ENCODE measurements around the gene TSC2. TPM values are rescaled to one million over a fixed set of nuclear protein-coding genes. Genes with fewer than 3 reads are reported as not detected.

Gene TSC2
- total RNA-seq, 2 experiments from 2014 or later = 87.9 to 97.4 TPM

DNA sequence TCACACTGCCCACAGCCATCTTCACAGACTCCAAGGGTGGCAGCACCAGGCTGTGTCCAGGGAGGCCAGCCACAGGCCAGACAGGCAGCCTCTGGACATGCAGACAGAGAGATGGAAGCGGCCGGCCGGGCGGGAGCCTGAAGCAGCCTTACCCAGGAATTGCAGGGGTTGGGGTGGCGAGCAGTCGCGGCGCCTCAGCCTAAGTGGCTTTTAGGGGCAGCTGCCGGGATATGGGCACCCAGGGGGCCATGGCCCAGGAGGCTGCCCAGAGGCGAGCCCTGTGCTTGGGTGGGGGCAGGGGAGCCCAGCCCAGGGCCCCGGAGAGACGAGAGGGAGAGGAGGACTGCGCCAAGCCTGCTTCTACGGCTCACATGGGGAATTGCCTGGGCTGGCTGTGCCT is 22.5 kb upstream of the TSC2 start:
- POLR2A ChIA-PET = interaction anchor here (1.3 to 1.5 kb wide), 2 partner anchors 115 to 130 kb away, joined by 4 to 6 read pairs; partner anchors contain the start of gene TRAF7
- H3K27ac Mint-ChIP-seq = peak overlapping the region; percentile 60
- H3K4me3 Mint-ChIP-seq = peak overlapping the region; percentile 31
- peaks cover 27% of the 10 kb centered on the region for H3K4me1 Mint-ChIP-seq (ENCODE audit: low read depth)
- H3K27me3 Mint-ChIP-seq (ENCODE audit: low read depth) = peaks cover 34% of the 10 kb centered on the region
- DNase-seq (no peak), ATAC-seq (no peak)
- H3K9me3 Mint-ChIP-seq (ENCODE audit: insufficient read depth) = no peaks in the 10 kb centered on the region
- CTCF ChIA-PET = interaction anchor here (1.1 to 4.2 kb wide), 4 partner anchors 11 to 130 kb away, joined by 4 to 73 read pairs (median 4); partner anchors contain the start of gene TRAF7
- no peaks in the 10 kb centered on the region for H3K36me3 Mint-ChIP-seq (ENCODE audit: low read depth)

DNA sequence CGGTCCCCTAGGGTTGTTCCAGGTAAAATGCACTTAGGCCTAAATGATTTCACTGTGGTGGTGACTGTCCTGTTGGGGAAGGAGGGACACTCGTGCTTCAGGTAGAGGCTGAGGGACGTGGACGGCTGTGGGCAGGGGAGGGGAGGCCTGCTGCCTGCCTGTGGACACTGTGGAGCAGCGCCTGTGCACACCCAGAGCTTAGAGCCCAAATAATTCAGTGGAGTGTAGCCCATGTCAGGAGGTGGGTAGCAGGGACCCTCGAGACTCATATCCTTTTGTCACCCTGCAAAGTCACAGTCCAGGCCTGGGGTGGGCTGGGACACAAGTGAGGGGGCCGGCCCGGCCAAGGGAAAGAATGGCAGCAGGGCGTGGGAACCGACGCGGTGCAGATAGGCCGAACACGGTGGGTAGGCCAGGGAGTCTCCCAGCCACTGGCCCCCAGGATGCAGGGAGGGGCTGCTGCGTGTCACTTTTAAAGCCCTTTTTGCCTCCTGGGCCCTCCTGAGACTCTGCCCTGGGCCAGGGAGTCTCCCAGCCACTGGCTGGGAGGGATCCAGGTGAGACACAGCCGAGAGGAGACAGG is 21.8 kb upstream of the TSC2 start:
- CTCF ChIA-PET = interaction anchor here (1.1 kb wide), 1 partner anchor 12 kb away, joined by 4 read pairs; no protein-coding TSS in a partner anchor
- no peak for DNase-seq
- Mint-ChIP-seq H3K27ac (no peak overlapping the region), H3K9me3 (ENCODE audit: insufficient read depth) (no peaks in the 10 kb centered on the region), H3K4me3 (peak overlapping the region; percentile 31), H3K36me3 (ENCODE audit: low read depth) (no peaks in the 10 kb centered on the region), H3K27me3 (ENCODE audit: low read depth) (peaks cover 29% of the 10 kb centered on the region), H3K4me1 (ENCODE audit: low read depth) (peaks cover 27% of the 10 kb centered on the region)
- POLR2A ChIA-PET = no interaction called here
- no peak for ATAC-seq

DNA sequence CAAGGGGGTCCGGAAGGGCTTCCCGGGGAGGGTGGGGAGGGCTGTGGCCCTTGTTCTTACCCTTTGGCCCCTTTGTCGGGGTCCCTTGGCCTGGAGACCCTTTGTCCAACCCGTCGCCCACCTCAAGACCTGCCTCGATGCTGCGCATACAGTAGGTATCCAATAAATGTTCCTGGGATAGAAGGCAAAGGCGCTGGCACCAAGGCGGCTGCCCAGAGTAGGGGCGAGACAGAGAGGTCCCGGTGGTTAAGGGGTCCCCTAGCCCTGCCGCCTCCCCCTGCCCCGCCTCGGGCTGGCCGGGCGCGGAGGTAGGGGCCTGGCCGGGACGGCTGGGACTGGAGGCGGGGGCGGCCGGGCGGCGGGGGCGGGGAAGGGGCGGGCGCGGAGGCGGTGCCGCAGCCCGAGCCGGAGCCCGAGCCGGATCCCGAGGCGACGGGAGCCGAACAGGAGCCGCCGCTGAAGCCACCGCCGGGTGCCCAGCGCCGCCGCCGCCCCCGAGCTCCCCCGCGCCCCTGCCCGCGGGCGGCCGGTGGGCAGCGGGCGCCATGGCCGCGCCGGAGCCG is 21.2 kb upstream of the TSC2 start, which contains the start of gene NHERF2:
Gene NHERF2, plus strand, starts transcription at position 442 of the 563 bp plus-strand sequence. Its CDS starts 104 bp downstream, at position 546.
- H3K4me3 Mint-ChIP-seq = peak within 1 kb of the TSS; percentile 58
- no peaks in the 10 kb centered on the region for H3K9me3 Mint-ChIP-seq (ENCODE audit: insufficient read depth)
- no peak within 1 kb of the TSS for H3K27ac Mint-ChIP-seq
- peaks cover 28% of the 10 kb centered on the region for H3K27me3 Mint-ChIP-seq (ENCODE audit: low read depth)
- ChIA-PET CTCF (interaction anchor here (2.1 kb wide), 1 partner anchor 114 kb away, joined by 9 read pairs; no protein-coding TSS in a partner anchor), POLR2A (no interaction called here)
- peaks cover 27% of the 10 kb centered on the region for H3K4me1 Mint-ChIP-seq (ENCODE audit: low read depth)
- ATAC-seq (peak; percentile 31), DNase-seq (no peak)
- no peaks in the 10 kb centered on the region for H3K36me3 Mint-ChIP-seq (ENCODE audit: low read depth)

DNA sequence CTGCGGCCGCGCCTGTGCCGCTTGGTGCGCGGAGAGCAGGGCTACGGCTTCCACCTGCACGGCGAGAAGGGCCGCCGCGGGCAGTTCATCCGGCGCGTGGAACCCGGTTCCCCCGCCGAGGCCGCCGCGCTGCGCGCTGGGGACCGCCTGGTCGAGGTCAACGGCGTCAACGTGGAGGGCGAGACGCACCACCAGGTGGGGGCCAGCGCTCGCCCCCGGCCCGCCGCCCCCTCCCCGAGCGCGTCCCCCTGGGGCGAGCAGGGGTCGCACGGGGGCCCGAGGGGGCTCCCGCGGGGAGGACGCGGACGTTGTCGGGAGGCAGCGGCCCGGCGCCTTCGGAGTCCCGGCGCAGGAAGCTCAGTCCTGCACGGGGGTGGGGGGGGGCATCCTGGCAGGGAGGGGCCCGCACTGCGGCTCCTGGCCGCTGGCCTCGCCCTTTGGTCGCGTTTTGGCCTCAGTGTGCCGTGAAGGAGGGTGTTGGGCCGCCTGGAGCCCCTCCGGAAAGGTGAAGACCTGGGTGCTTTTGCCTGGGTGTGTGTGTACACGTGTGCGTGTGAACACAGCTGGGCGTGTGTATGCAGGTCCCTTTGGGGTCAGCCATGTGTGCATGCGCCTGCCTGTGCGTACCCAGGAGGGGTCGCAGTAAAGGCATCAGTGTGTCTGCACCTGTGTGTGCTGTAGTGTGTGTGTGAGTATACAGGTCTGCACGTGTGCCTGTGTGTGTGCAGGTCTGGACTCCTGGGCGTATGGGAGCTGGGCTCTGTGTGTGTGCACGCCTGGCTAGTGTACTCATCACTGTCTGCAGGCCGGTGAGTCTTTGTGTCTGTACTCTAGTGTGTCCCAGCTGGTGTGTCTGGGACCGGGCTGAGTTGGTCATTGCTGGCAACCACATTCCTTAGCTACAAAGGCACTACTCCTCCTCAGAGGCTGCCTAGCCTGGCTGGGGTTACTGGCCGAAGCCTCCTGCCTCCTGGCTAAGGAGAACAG is 20.5 kb upstream of the TSC2 start:
- Mint-ChIP-seq H3K4me3 (peak overlapping the region; percentile 58), H3K27ac (no peak overlapping the region), H3K4me1 (ENCODE audit: low read depth) (peaks cover 28% of the 10 kb centered on the region), H3K9me3 (ENCODE audit: insufficient read depth) (no peaks in the 10 kb centered on the region), H3K27me3 (ENCODE audit: low read depth) (peaks cover 25% of the 10 kb centered on the region), H3K36me3 (ENCODE audit: low read depth) (no peaks in the 10 kb centered on the region)
- ATAC-seq (peak; percentile 21), DNase-seq (no peak)
- ChIA-PET POLR2A (interaction anchor here (0.9 kb wide), 1 partner anchor 18 kb away, joined by 3 read pairs; no protein-coding TSS in a partner anchor), CTCF (interaction anchor here (0.9 to 2.1 kb wide), 3 partner anchors 11 to 126 kb away, joined by 3 to 9 read pairs (median 3); no protein-coding TSS in a partner anchor)

DNA sequence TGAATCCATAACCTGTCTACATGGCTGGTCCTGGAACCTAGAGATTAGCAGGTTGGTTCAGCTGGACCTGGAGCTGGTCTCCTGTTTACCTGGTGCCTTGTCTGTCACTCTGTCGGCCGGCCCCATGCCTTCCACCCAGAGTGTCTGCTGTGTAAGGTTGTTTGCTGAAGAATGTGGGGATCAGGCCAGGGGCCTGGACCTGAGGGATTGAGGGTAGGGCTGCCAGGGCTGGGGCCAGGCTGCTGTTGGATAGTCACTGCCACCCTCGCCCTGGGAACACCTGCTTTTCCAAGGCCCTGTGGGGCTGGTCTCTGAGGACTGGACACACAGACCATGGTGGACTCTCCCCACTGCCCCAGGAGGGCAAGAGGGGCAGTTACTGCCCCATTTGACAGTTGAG is 19.6 kb upstream of the TSC2 start:
- DNase-seq = no peak
- Mint-ChIP-seq H3K9me3 (ENCODE audit: insufficient read depth) (no peaks in the 10 kb centered on the region), H3K27ac (no peak overlapping the region), H3K4me3 (no peak overlapping the region), H3K27me3 (ENCODE audit: low read depth) (peaks cover 22% of the 10 kb centered on the region), H3K4me1 (ENCODE audit: low read depth) (peaks cover 22% of the 10 kb centered on the region), H3K36me3 (ENCODE audit: low read depth) (no peaks in the 10 kb centered on the region)
- no peak for ATAC-seq
- ChIA-PET CTCF (interaction anchor here (0.9 to 2.1 kb wide), 3 partner anchors 12 to 125 kb away, joined by 3 to 9 read pairs (median 3); no protein-coding TSS in a partner anchor), POLR2A (interaction anchor here (0.9 kb wide), 2 partner anchors 19 to 125 kb away, joined by 3 read pairs; no protein-coding TSS in a partner anchor)

DNA sequence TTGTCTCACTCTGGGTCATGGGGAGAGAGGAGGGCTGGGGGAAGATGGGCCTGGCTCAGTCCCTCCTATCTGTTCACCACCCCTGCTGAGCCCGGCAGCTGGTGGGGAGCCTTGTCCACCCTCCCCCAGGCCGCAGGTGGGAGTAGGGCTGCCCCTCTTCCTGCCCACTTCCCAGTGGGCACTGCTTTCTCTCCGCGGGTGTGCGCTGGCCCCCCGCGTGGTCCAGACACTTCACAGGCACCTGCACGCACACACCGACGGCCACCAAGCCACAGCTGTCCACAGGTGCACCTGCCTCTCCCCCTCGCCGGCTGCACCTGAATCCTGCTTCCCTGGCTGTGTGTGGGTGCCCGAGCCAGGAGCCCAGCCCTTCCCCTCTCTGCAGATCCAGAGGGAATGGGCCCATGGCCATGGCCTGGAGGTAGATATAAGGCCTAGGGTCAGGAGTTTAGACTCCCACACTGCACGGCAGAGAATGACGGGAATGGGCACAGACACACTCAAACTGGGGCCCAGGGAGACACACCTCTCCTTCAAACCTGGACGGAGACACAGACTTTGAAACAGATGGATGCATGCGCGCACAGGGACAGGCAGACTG is 19.1 kb upstream of the TSC2 start:
- ChIA-PET CTCF (interaction anchor here (1.4 to 2.1 kb wide), 2 partner anchors 112 to 124 kb away, joined by 3 to 9 read pairs; no protein-coding TSS in a partner anchor), POLR2A (interaction anchor here (0.9 kb wide), 1 partner anchor 125 kb away, joined by 3 read pairs; no protein-coding TSS in a partner anchor)
- peaks cover 18% of the 10 kb centered on the region for H3K4me1 Mint-ChIP-seq (ENCODE audit: low read depth)
- no peak for ATAC-seq
- H3K36me3 Mint-ChIP-seq (ENCODE audit: low read depth) = no peaks in the 10 kb centered on the region
- H3K4me3 Mint-ChIP-seq = no peak overlapping the region
- no peaks in the 10 kb centered on the region for H3K9me3 Mint-ChIP-seq (ENCODE audit: insufficient read depth)
- H3K27me3 Mint-ChIP-seq (ENCODE audit: low read depth) = peaks cover 22% of the 10 kb centered on the region
- DNase-seq = no peak
- H3K27ac Mint-ChIP-seq = no peak overlapping the region

DNA sequence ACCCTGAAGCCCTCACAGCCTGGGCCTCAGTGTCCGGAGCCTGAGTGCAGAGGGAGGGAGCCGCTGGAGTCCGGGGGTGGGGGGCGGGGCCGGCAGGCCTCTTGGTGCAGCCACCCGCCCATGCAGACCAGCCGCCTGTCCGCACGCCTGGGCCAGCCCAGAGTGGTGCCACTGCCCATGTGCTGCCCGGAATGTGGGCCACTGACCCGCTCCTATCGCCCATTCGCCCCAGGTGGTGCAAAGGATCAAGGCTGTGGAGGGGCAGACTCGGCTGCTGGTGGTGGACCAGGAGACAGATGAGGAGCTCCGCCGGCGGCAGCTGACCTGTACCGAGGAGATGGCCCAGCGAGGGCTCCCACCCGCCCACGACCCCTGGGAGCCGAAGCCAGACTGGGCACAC is 18.4 kb upstream of the TSC2 start:
- Mint-ChIP-seq H3K27ac (no peak overlapping the region), H3K4me3 (no peak overlapping the region), H3K9me3 (ENCODE audit: insufficient read depth) (no peaks in the 10 kb centered on the region), H3K36me3 (ENCODE audit: low read depth) (no peaks in the 10 kb centered on the region), H3K4me1 (ENCODE audit: low read depth) (peaks cover 13% of the 10 kb centered on the region), H3K27me3 (ENCODE audit: low read depth) (peaks cover 22% of the 10 kb centered on the region)
- ChIA-PET POLR2A (no interaction called here), CTCF (no interaction called here)
- DNase-seq = no peak
- no peak for ATAC-seq

DNA sequence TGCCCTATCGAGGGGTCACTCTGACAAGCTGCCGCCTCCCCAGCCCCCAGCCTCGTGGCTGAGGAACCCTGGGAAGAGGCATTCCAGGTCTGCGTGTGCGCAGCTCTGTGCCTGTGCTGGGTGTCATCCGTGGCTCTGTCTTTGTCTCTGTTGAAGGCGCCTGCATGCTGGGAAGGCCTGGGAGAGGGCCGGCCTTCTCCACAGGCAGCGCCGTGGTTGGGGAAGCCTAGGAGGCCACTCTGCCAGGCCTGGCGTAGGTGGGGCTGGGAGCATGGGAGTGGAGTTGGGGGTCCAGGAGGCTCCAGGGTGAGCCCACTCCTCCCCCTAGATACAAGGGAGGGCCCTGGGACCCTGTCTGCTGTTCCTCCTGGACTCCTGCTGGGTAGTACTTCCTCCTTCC is 17.7 kb upstream of the TSC2 start:
- peaks cover 22% of the 10 kb centered on the region for H3K27me3 Mint-ChIP-seq (ENCODE audit: low read depth)
- H3K36me3 Mint-ChIP-seq (ENCODE audit: low read depth) = no peaks in the 10 kb centered on the region
- DNase-seq (no peak), ATAC-seq (no peak)
- POLR2A ChIA-PET = no interaction called here
- CTCF ChIA-PET = interaction anchor here (0.8 kb wide), 1 partner anchor 110 kb away, joined by 4 read pairs; no protein-coding TSS in a partner anchor
- no peak overlapping the region for H3K4me3 Mint-ChIP-seq
- H3K4me1 Mint-ChIP-seq (ENCODE audit: low read depth) = peaks cover 12% of the 10 kb centered on the region
- H3K27ac Mint-ChIP-seq = no peak overlapping the region
- H3K9me3 Mint-ChIP-seq (ENCODE audit: insufficient read depth) = no peaks in the 10 kb centered on the region

DNA sequence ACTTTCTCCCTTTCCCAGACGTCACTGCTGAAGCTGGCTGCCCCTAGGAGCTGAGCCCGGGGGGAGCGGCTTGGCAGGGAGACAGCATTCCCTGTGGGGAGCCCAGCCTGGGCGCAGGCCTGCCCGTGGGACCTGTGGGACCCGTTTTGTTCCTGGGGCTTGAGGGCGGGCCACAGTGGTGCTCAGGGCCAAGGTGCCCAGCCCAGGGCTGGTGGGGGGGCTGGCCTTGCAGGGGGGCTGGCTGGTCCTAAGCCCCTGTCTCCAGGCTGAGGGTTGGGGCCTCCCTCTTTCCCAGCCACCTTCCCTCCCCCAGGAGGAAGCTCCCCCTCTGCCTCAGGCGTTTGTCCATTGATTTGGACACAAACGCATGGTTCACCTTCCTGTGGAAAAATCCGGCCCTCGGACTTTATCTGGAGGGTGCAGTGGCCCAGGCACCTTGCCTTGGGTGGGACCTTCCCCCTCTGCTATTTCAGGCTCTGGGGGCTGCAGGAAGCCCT is 16.7 kb upstream of the TSC2 start:
- H3K4me3 Mint-ChIP-seq = no peak overlapping the region
- no peaks in the 10 kb centered on the region for H3K36me3 Mint-ChIP-seq (ENCODE audit: low read depth)
- DNase-seq = no peak
- H3K27ac Mint-ChIP-seq = no peak overlapping the region
- peaks cover 8% of the 10 kb centered on the region for H3K4me1 Mint-ChIP-seq (ENCODE audit: low read depth)
- CTCF ChIA-PET = no interaction called here
- no peak for ATAC-seq
- no peaks in the 10 kb centered on the region for H3K9me3 Mint-ChIP-seq (ENCODE audit: insufficient read depth)
- POLR2A ChIA-PET = no interaction called here
- H3K27me3 Mint-ChIP-seq (ENCODE audit: low read depth) = peaks cover 14% of the 10 kb centered on the region

DNA sequence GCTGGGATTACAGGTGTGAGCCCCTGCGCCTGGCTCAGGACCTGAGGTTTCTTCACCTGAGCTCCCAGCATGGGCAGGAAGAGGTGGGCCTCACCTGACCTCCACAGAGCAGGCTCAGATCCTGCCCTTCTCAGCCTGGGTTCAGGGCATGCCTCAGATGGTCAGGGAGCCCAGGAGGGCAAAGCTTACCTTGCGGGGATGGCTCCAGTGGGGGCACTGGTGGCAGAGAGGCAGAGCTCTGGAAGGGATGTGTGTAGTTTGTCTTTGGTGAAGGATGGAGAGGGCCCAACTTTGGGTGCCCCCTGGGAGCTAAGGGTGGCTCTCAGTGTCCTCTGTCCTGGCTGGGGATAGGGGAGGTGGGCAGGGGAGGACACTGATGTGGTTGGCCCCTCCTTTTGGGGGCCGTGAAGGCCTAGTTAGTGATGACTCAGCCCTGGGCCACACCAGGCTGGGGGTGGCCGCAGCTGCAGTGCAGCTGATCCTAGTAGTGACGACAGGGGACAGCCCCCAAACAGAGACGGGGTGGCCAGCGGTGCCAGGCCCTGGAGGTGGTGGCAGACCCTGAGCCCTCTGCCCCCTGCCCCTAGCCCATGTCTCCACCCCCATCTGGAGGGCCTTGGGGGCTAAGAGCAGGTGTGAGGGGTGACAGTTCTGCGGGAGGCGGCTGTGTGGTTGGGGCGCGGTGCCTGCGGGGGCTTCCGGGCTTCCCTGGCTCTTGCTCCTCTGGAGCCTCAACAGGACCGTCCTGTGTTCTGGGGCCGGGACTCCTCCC is 15.3 kb upstream of the TSC2 start:
- H3K27me3 Mint-ChIP-seq (ENCODE audit: low read depth) = peaks cover 11% of the 10 kb centered on the region
- CTCF ChIA-PET = interaction anchor here (1.2 kb wide), 1 partner anchor 108 kb away, joined by 6 read pairs; no protein-coding TSS in a partner anchor
- H3K36me3 Mint-ChIP-seq (ENCODE audit: low read depth) = no peaks in the 10 kb centered on the region
- peaks cover 5% of the 10 kb centered on the region for H3K4me1 Mint-ChIP-seq (ENCODE audit: low read depth)
- peak overlapping the region; percentile 39 for H3K27ac Mint-ChIP-seq
- no peak for ATAC-seq
- POLR2A ChIA-PET = interaction anchor here (0.8 kb wide), 2 partner anchors 24 to 122 kb away, joined by 3 read pairs; no protein-coding TSS in a partner anchor
- H3K4me3 Mint-ChIP-seq = no peak overlapping the region
- DNase-seq = no peak
- H3K9me3 Mint-ChIP-seq (ENCODE audit: insufficient read depth) = no peaks in the 10 kb centered on the region
